GDM1 (cell line): ENCODE results near the gene PKDREJ.

Source experiments
- DNase-seq: peaks from one replicate; lab custom pipeline; 2025; lab: John Stamatoyannopoulos, UW

Gene PKDREJ

GRCh38 chr22:46234969-46235368 is 28.2 kb downstream of the PKDREJ start:
- no peak for DNase-seq

- DNase-seq, result peak; percentile 64
Measured at GRCh38 chr22:46233231-46233630, 29.9 kb downstream of the PKDREJ start.

- no peak for DNase-seq
Measured at GRCh38 chr22:46230262-46230901, 32.8 kb downstream of the PKDREJ start.

- DNase-seq, result no peak
Measured at GRCh38 chr22:46229701-46230100, 33.4 kb downstream of the PKDREJ start.

- DNase-seq, result no peak
Measured at GRCh38 chr22:46226577-46226976, 36.6 kb downstream of the PKDREJ start.

- no peak for DNase-seq
Measured at GRCh38 chr22:46225631-46226030, 37.5 kb downstream of the PKDREJ start.

- DNase-seq, result no peak
Measured at GRCh38 chr22:46224898-46225290, 38.2 kb downstream of the PKDREJ start.

GRCh38 chr22:46224044-46224897 is 38.9 kb downstream of the PKDREJ start:
- DNase-seq, result no peak

- no peak for DNase-seq
Measured at GRCh38 chr22:46220921-46221320, 42.2 kb downstream of the PKDREJ start.

- DNase-seq, result no peak
Measured at GRCh38 chr22:46219636-46220035, 43.5 kb downstream of the PKDREJ start.

GRCh38 chr22:46214616-46215015 is 48.5 kb downstream of the PKDREJ start:
- no peak for DNase-seq

- DNase-seq, result no peak
Measured at GRCh38 chr22:46214149-46214548, 49.0 kb downstream of the PKDREJ start.

- no peak for DNase-seq
Measured at GRCh38 chr22:46213052-46213451, 50.1 kb downstream of the PKDREJ start.

GRCh38 chr22:46212195-46212594 is 50.9 kb downstream of the PKDREJ start:
- no peak for DNase-seq

- no peak for DNase-seq
Measured at GRCh38 chr22:46209262-46209661, 53.9 kb downstream of the PKDREJ start.
